ENCODE measurements around the gene HS3ST4. TPM values are rescaled to one million over a fixed set of nuclear protein-coding genes. Genes with fewer than 3 reads are reported as not detected.

The HS3ST4 gene
- total and polyA plus RNA-seq, 2 of the 4 experiments (the other 2 are of a cell fraction): not detected

- Histone ChIP-seq H4K8ac (ENCODE audit: low read depth in 2 of 2, low read length in 2 of 2) (no peak overlapping the region), H2BK20ac (ENCODE audit: low read depth, low read length) (no peak overlapping the region), H2AK5ac (ENCODE audit: low read depth, low read length) (no peak overlapping the region), H3K9me1 (ENCODE audit: insufficient read depth, low read length) (no peaks in the 10 kb centered on the region), H4K91ac (ENCODE audit: insufficient read depth, low read depth, low read length) (no peak overlapping the region), H3K18ac (ENCODE audit: low read depth, low read length) (no peak overlapping the region), H3K4me3 (ENCODE audit: insufficient read depth, low read depth, low read length) (no peak overlapping the region), H3K27ac (ENCODE audit: insufficient read depth, low read length) (no peak overlapping the region), H3K56ac (ENCODE audit: extremely low read depth, insufficient read depth, low read length) (no peak overlapping the region), H4K20me1 (ENCODE audit: insufficient read depth, low read length) (no peaks in the 10 kb centered on the region), H3K9me3 (ENCODE audit: control insufficient read depth, insufficient read depth, low read length) (peaks cover 19% of the 10 kb centered on the region), H2AFZ (replicated peaks; ENCODE audit: low read length, poor library complexity) (no peak overlapping the region), H3K4me1 (ENCODE audit: control insufficient read depth, insufficient read depth, low read length) (no peaks in the 10 kb centered on the region), H3K79me1 (ENCODE audit: low read depth in 1 of 2, low read length in 2 of 2) (no peaks in the 10 kb centered on the region), H2BK5ac (ENCODE audit: low read depth, low read length, poor library complexity, severe bottlenecking) (no peak overlapping the region), H3K23ac (ENCODE audit: low read depth, low read length) (no peak overlapping the region), H2AK9ac (replicated peaks; ENCODE audit: low read depth, low read length, poor library complexity) (no peak overlapping the region), H3K9ac (ENCODE audit: low read depth, low read length) (no peak overlapping the region), H2BK15ac (ENCODE audit: low read depth, low read length) (no peak overlapping the region), H2BK120ac (ENCODE audit: low read depth, low read length) (no peak overlapping the region), H4K5ac (ENCODE audit: low read depth, low read length) (no peak overlapping the region), H3K4ac (ENCODE audit: low read depth, low read length) (no peak overlapping the region), H3K14ac (replicated peaks; ENCODE audit: low read depth, low read length) (no peak overlapping the region), H3K36me3 (ENCODE audit: control insufficient read depth, insufficient read depth, low read length) (no peaks in the 10 kb centered on the region), H3K27me3 (ENCODE audit: control insufficient read depth, insufficient read depth, low read length) (no peaks in the 10 kb centered on the region), H3K4me2 (ENCODE audit: low read depth, low read length) (no peak overlapping the region)
- DNase-seq: no peak
- intact Hi-C loops (cut with micrococcal nuclease) (no loop called here), dilution Hi-C loops (cut with HindIII; ENCODE audit: low sequenced_read_pairs, unreplicated experiment) (no loop called here), in situ Hi-C loops (cut with MboI; ENCODE audit: low sequenced_read_pairs) (no loop called here)
- WGBS, 2 experiments (ENCODE audit: extremely low coverage in 2 of 2, insufficient read length in 1 of 2): 40% methylated on average over 1 of the region's 2 CpGs; no CpG with 5 or more reads in 1 of the 2 experiments
- ChIA-PET CTCF (no interaction called here), POLR2A (ENCODE audit: unreplicated experiment) (no interaction called here)
- no TSS peak for BruUV-seq (replicated peaks)
- no peak for ATAC-seq (ENCODE audit: low read depth)
- no peak for TF ChIP-seq POLR2A (IDR thresholded peaks at IDR 0.05; ENCODE audit: low read depth, low read length)
- TF ChIP-seq CHD1 (IDR thresholded peaks at IDR 0.05; ENCODE audit: low read depth, low read length): no peak
- TF ChIP-seq CEBPB (IDR thresholded peaks at IDR 0.05; ENCODE audit: low read depth, low read length): no peak
- TF ChIP-seq FOS (IDR thresholded peaks at IDR 0.05; ENCODE audit: low read depth, low read length): no peak
- no peak for TF ChIP-seq MXI1 (IDR thresholded peaks at IDR 0.05; ENCODE audit: borderline replicate concordance, low read depth, low read length)
- no peak for TF ChIP-seq RAD21 (IDR thresholded peaks at IDR 0.05; ENCODE audit: low read length)
- no peak for TF ChIP-seq MAFK (IDR thresholded peaks at IDR 0.05; ENCODE audit: low read depth, low read length)
- no peak for TF ChIP-seq SMC3 (IDR thresholded peaks at IDR 0.05; ENCODE audit: low read depth, low read length)
- TF ChIP-seq RCOR1 (IDR thresholded peaks at IDR 0.05; ENCODE audit: insufficient replicate concordance, low read length): no peak
- TF ChIP-seq BHLHE40 (IDR thresholded peaks at IDR 0.05; ENCODE audit: low read depth, low read length): no peak
- TF ChIP-seq MAZ (IDR thresholded peaks at IDR 0.05; ENCODE audit: borderline replicate concordance, low read depth, low read length): no peak
- TF ChIP-seq CTCF (conservative IDR thresholded peaks at IDR 0.05; ENCODE audit: low read depth, low read length): no peak
- TF ChIP-seq NFE2L2 (IDR thresholded peaks at IDR 0.05; ENCODE audit: low read depth, low read length): no peak
- TF ChIP-seq USF2 (IDR thresholded peaks at IDR 0.05; ENCODE audit: low read depth, low read length): no peak
- no peak for TF ChIP-seq ELK1 (IDR thresholded peaks at IDR 0.05; ENCODE audit: borderline replicate concordance, low read depth, low read length)
- TF ChIP-seq RFX5 (IDR thresholded peaks at IDR 0.05; ENCODE audit: low read depth, low read length): no peak
These were observed 395.3 kb downstream of the HS3ST4 start for GRCh38 chr16:26087091-26087490.

Data from IMR-90 (cell line).